Lung (tissue), 12 donors: ENCODE data around the gene NKTR. TPM values are rescaled to one million over a fixed set of nuclear protein-coding genes. Genes with fewer than 3 reads are reported as not detected.

ENCODE experiments used
- ATAC-seq: fragments of 200-7000 bp; cut with Tn5 transposase; one replicate; pipeline ENCODE4 v1.9.1; 2020; ENCODE audit warnings: moderate number of reproducible peaks; ENCODE audit not compliant: insufficient read depth, low FRiP score
- DNase-seq, 3 donors: peaks; one replicate each; pipeline ENCODE4 v3.0.0-alpha.2; 2013 to 2017
- H3K27ac ChIP-seq, 2 donors: one replicate each; pipeline ENCODE4 v1.5.1; 2013; ENCODE audit warnings: mild to moderate bottlenecking in 2 of 2, moderate library complexity in 2 of 2, control low read depth in 1 of 2, inconsistent platforms in 1 of 2, low read depth in 1 of 2, low read length in 1 of 2
- H3K27me3 ChIP-seq, 3 donors: one replicate each; pipeline ENCODE4 v1.5.1; 2013; ENCODE audit warnings: low read length in 2 of 3; ENCODE audit not compliant: control insufficient read depth in 3 of 3, insufficient read depth in 3 of 3
- H3K36me3 ChIP-seq, 4 donors: one replicate each; pipeline ENCODE4 v1.5.1; 2013; ENCODE audit warnings: low read length in 4 of 4, mild to moderate bottlenecking in 1 of 4, moderate library complexity in 1 of 4; ENCODE audit not compliant: control insufficient read depth in 4 of 4, insufficient read depth in 4 of 4
- H3K4me1 ChIP-seq, 5 donors: one replicate each; pipeline ENCODE4 v1.5.1; 2013; ENCODE audit warnings: low read length in 5 of 5, mild to moderate bottlenecking in 2 of 5, moderate library complexity in 1 of 5; ENCODE audit not compliant: control insufficient read depth in 5 of 5, insufficient read depth in 5 of 5
- H3K4me3 ChIP-seq: one replicate; pipeline ENCODE4 v1.5.1; 2013; ENCODE audit warnings: mild to moderate bottlenecking, control low read depth, moderate library complexity
- H3K9ac ChIP-seq, 2 donors: one replicate each; pipeline ENCODE4 v1.5.1; 2013; ENCODE audit warnings: low read length in 2 of 2, control low read depth in 1 of 2; ENCODE audit not compliant: insufficient read depth in 1 of 2
- H3K9me3 ChIP-seq, 4 donors: one replicate each; pipeline ENCODE4 v1.5.1; 2013; ENCODE audit warnings: low read length in 3 of 4, mild to moderate bottlenecking in 1 of 4, moderate library complexity in 1 of 4; ENCODE audit not compliant: control insufficient read depth in 4 of 4, insufficient read depth in 3 of 4
- WGBS, 2 donors: extraction: QIAGEN DNeasy Blood & Tissue Kit; methylation state at CpG; one replicate each; pipeline ENCODE4 v1.1.7; 2013; 5-methylcytosine and 5-hydroxymethylcytosine counted together
- polyA plus RNA-seq, 2 donors: library from polyadenylated mRNA; stranded (reverse); fragments of 200-250 nt; gene quantifications; one replicate each; pipeline ENCODE4 v1.2.1, GENCODE V29; 2013
- total RNA-seq, 2 donors: library from RNA; depleted of rRNA in 1 of 2; stranded (reverse); fragments of >200 nt in 1 of 2; gene quantifications; one replicate each; pipeline ENCODE4 v1.2.1, GENCODE V29; 2014 to 2021
- TF ChIP-seq, protein P1 (sequence below): IDR thresholded peaks from 2 replicates; pipeline ENCODE4 v1.5.1; 2012; ENCODE audit warnings: mild to moderate bottlenecking; ENCODE audit errors: control extremely low read depth, extremely low read depth
- donor health status: control.
- donor health status: control.
- donor health status: Bipolar disorder and iron deficiency.
- donor health status: healthy.
- donor health status: DM: yes; HTN: yes; CAD: no.

Gene NKTR
- total and polyA plus RNA-seq, 4 donors: 15.3 to 291 (median 52.9) TPM

DNA sequence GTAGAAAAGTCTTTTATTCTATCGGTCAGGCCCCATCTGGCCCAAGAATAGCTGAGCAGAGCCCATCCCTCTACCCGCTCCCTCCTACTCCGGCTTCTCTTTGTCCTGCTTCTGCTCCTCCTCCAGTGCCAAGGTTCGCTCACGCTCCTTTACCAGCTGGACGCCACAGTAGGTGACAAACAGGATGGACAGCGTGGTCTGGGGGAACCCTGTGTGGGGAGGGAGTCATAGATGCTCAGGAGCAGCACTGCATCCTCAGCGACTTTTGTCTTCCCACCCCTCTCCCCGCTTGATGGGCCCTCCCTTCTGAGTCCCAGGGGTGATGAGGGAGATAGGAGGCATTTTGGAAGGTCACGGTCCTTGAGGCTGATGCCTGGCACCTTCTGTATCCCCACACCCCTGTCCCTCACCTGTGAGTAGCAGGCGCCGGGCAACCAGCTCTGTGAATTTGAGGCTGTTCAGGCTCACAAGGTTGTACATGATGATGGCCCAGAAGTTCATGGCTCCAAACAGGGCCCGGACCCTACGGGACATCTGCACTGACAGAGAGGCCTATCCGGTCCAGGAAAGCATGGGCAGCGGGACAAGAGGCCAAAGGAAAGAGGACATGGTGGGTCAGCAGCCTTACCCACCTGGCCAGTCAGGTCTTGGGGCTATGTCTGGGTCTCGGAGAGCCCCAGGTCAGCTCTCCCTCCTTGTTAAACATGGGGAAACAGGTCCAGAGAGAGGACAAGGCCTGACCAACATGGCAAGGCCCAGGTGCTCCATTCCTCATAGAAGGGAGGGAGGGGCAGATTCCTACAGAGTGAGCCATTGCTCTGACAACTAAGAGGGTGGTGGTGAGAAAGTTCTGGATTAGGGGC, 92.4 kb downstream of the NKTR start:
- H3K27me3 ChIP-seq: no peaks in the 10 kb centered on the region
- H3K4me1 ChIP-seq: peaks cover 0 to 1% (median 0%) of the 10 kb centered on the region in 5 donors
- peaks cover 0 to 3% (median 0%) of the 10 kb centered on the region in 4 donors for H3K9me3 ChIP-seq
- WGBS, 2 donors: 90 to 91% methylated on average over 17 of the region's 17 CpGs
- DNase-seq (no peak), ATAC-seq (no peak)
- H3K4me3 ChIP-seq: no peak overlapping the region
- no peaks in the 10 kb centered on the region for H3K36me3 ChIP-seq
- no peak overlapping the region for H3K9ac ChIP-seq
- H3K27ac ChIP-seq: no peak overlapping the region
- TF ChIP-seq, protein P1, sequence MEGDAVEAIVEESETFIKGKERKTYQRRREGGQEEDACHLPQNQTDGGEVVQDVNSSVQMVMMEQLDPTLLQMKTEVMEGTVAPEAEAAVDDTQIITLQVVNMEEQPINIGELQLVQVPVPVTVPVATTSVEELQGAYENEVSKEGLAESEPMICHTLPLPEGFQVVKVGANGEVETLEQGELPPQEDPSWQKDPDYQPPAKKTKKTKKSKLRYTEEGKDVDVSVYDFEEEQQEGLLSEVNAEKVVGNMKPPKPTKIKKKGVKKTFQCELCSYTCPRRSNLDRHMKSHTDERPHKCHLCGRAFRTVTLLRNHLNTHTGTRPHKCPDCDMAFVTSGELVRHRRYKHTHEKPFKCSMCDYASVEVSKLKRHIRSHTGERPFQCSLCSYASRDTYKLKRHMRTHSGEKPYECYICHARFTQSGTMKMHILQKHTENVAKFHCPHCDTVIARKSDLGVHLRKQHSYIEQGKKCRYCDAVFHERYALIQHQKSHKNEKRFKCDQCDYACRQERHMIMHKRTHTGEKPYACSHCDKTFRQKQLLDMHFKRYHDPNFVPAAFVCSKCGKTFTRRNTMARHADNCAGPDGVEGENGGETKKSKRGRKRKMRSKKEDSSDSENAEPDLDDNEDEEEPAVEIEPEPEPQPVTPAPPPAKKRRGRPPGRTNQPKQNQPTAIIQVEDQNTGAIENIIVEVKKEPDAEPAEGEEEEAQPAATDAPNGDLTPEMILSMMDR: no peak

DNA sequence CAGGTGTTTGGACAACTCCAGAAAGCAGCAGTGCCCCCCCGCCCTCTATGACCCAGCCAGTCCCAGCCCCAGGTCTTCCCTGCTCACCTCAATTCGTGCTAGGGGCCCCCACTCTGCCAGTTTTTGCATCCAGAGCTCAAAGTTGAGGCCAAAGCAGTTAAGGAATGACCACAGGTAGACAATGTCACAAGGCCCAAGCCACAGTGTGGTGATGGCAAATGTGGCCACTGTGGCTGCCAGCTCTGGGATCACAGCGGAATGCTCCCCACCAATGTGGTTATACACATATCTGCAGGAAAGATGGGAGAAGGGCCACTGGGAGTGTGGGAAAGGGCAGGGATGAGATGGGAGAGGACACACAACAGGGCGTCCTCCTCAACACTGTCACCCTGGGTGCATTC, 93.0 kb downstream of the NKTR start:
- no peak overlapping the region for H3K9ac ChIP-seq
- peaks cover 0 to 1% (median 0%) of the 10 kb centered on the region in 5 donors for H3K4me1 ChIP-seq
- ATAC-seq (no peak), DNase-seq (no peak)
- H3K4me3 ChIP-seq: no peak overlapping the region
- H3K27ac ChIP-seq: no peak overlapping the region
- TF ChIP-seq, protein P1: no peak
- H3K36me3 ChIP-seq: no peaks in the 10 kb centered on the region
- H3K9me3 ChIP-seq: peaks cover 0 to 3% (median 0%) of the 10 kb centered on the region in 4 donors
- H3K27me3 ChIP-seq: no peaks in the 10 kb centered on the region
- 70 to 76% methylated on average over 4 of the region's 4 CpGs for WGBS, 2 donors

DNA sequence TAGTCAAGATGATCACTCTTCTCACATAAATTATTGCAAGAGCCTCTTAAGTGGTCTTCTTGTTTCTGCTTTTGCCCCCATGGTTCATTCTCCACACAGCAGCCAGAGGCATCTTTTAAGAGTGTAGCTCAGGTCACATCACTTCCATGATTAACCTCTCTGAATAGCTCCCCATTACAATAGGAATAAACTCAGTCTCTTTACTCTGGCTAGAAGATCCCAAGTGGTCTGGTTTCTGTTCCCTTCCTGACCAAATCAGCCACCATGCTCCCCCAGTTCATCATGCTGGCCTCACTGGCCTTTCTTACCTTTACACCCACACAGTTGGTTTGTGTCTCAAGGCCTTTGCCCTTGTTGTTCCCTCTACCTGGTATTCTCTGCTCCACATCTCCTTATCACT, 93.9 kb downstream of the NKTR start:
- Histone ChIP-seq H3K27ac (no peak overlapping the region), H3K9ac (no peak overlapping the region), H3K36me3 (no peaks in the 10 kb centered on the region), H3K27me3 (peaks cover 0 to 3% (median 0%) of the 10 kb centered on the region in 3 donors), H3K4me3 (no peak overlapping the region), H3K9me3 (peaks cover 0 to 3% (median 0%) of the 10 kb centered on the region in 4 donors), H3K4me1 (peaks cover 0 to 1% (median 0%) of the 10 kb centered on the region in 5 donors)
- ATAC-seq (no peak), DNase-seq (no peak)
- TF ChIP-seq, protein P1: no peak
